ENCODE measurements around the gene NOD1. TPM values are rescaled to one million over a fixed set of nuclear protein-coding genes. Genes with fewer than 3 reads are reported as not detected.

Gene NOD1
- total RNA-seq, 4 donors from 2014 or later = 9.2 to 22.1 (median 12.7) TPM

- no peak for DNase-seq
- Histone ChIP-seq H3K4me3 (no peak overlapping the region), H3K27me3 (no peaks in the 10 kb centered on the region), H3K9me3 (no peaks in the 10 kb centered on the region), H3K4me1 (peaks cover 13 to 25% of the 10 kb centered on the region in 2 donors), H3K27ac (peak overlapping the region; percentile 30 to 85), H3K36me3 (no peaks in the 10 kb centered on the region)
- intact Hi-C loops (cut with DNase I; ENCODE audit: low total_unique reads) = no loop called here
- no peak for TF ChIP-seq POLR2A (IDR thresholded peaks at IDR 0.05)
- no peak for TF ChIP-seq CTCF (IDR thresholded peaks at IDR 0.05)
These were observed 3.0 kb downstream of the NOD1 start for GRCh38 chr7:30475580-30475979.

DNA sequence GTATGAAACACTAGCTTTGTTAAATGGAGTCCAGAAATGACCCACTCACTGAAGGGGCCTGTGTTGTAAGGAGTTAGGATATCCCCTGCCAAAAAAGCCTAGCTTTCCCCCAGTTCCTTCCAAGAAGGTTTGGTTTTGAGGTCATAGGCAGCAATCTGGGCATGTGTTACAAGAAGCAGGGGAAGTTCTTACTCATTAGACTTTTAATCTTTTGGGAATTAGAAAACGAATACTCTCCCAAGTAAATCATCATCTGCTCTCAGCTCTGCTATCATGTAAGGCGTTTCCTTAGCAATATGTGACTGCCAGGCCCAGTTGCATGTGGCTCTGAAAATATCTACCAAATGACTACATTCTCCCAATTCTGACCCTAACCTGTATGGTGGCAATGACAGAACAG lies 3.7 kb downstream of the NOD1 start:
- Histone ChIP-seq H3K4me3 (no peak overlapping the region), H3K27ac (peak overlapping the region; percentile 30 to 85), H3K4me1 (peaks cover 17 to 26% of the 10 kb centered on the region in 2 donors), H3K27me3 (no peaks in the 10 kb centered on the region), H3K36me3 (no peaks in the 10 kb centered on the region), H3K9me3 (no peaks in the 10 kb centered on the region)
- intact Hi-C loops (cut with DNase I; ENCODE audit: low total_unique reads) = no loop called here
- no peak for DNase-seq
- TF ChIP-seq CTCF (IDR thresholded peaks at IDR 0.05) = no peak
- no peak for TF ChIP-seq POLR2A (IDR thresholded peaks at IDR 0.05)

DNA sequence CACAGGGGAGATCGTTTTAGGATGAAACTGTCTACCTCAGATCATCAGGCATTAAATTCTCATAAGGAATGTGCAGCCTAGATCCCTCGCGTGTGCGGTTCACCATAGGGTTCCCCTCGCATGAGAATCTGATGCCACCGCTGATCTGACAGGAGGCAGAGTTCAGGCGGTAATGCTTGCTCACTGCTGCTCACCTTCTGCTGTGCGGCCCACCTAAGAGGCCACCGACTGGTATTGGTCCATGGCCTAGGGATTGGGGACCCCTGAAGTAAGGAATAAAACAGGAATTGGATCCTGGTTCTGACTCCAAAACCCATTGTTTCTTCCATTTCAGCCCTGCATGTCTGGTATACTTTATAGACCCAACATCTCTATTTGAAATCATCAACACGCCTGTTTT lies 4.1 kb downstream of the NOD1 start:
- no peak for DNase-seq
- H3K9me3 ChIP-seq = no peaks in the 10 kb centered on the region
- H3K4me1 ChIP-seq = peaks cover 21 to 30% of the 10 kb centered on the region in 2 donors

GRCh38 chr7:30473903-30474302 lies 4.7 kb downstream of the NOD1 start:
- Histone ChIP-seq H3K27me3 (no peaks in the 10 kb centered on the region), H3K36me3 (no peaks in the 10 kb centered on the region), H3K4me1 (peaks cover 23 to 33% of the 10 kb centered on the region in 2 donors), H3K9me3 (no peaks in the 10 kb centered on the region), H3K4me3 (no peak overlapping the region), H3K27ac (peak overlapping the region; percentile 85 to 90)
- DNase-seq = no peak
- TF ChIP-seq CTCF (IDR thresholded peaks at IDR 0.05) (no peak), POLR2A (IDR thresholded peaks at IDR 0.05) (no peak)
- intact Hi-C loops (cut with DNase I; ENCODE audit: low total_unique reads) = no loop called here

More for the DNA sequence above, 4.1 kb downstream of the NOD1 start:
- H3K27me3 ChIP-seq = no peaks in the 10 kb centered on the region
- H3K27ac ChIP-seq = peak overlapping the region; percentile 30 to 85
- no peak overlapping the region for H3K4me3 ChIP-seq
- intact Hi-C loops (cut with DNase I; ENCODE audit: low total_unique reads) = no loop called here
- no peak for TF ChIP-seq CTCF (IDR thresholded peaks at IDR 0.05)
- no peak for TF ChIP-seq POLR2A (IDR thresholded peaks at IDR 0.05)
- no peaks in the 10 kb centered on the region for H3K36me3 ChIP-seq

- Histone ChIP-seq H3K4me1 (peaks cover 26 to 40% of the 10 kb centered on the region in 2 donors), H3K4me3 (no peak overlapping the region), H3K27me3 (no peaks in the 10 kb centered on the region), H3K27ac (peak overlapping the region; percentile 85 to 90), H3K9me3 (no peaks in the 10 kb centered on the region), H3K36me3 (no peaks in the 10 kb centered on the region)
- intact Hi-C loops (cut with DNase I; ENCODE audit: low total_unique reads) = no loop called here
- TF ChIP-seq POLR2A (IDR thresholded peaks at IDR 0.05) (no peak), CTCF (IDR thresholded peaks at IDR 0.05) (no peak)
- DNase-seq = no peak
These were observed 5.5 kb downstream of the NOD1 start for GRCh38 chr7:30472784-30473775.
